Activated CD8-positive, alpha-beta T cell treated with anti-CD3 and anti-CD28 coated beads for 36 hours (primary cell): ENCODE results near the gene PIGQ. TPM values are rescaled to one million over a fixed set of nuclear protein-coding genes. Genes with fewer than 3 reads are reported as not detected.

Experiments used
- ATAC-seq: fragments of 200-7000 bp; cut with Tn5 transposase; one replicate; pipeline ENCODE4 v1.10.0; 2021; ENCODE audit warnings: mild to moderate bottlenecking, moderate library complexity
- CTCF ChIA-PET: fragments of 350-600 bp; sonication (Branson Sonifier 250); formaldehyde crosslinking; loops from one replicate; lab custom pipeline; 2021; ENCODE audit warnings: antibody characterized with exemption; lab: Charles Lee
- POLR2A ChIA-PET: fragments of 350-600 bp; sonication (Branson Sonifier 250); formaldehyde crosslinking; loops from one replicate; lab custom pipeline; 2021; ENCODE audit warnings: antibody characterized with exemption; lab: Charles Lee
- DNase-seq: peaks from one replicate; pipeline ENCODE4 v3.0.0-alpha.2; 2020
- H3K27ac Mint-ChIP-seq: one replicate; pipeline ENCODE4 v1.8.0; 2021; ENCODE audit warnings: mild to moderate bottlenecking, mixed read lengths
- H3K27me3 Mint-ChIP-seq: one replicate; pipeline ENCODE4 v1.8.0; 2021; ENCODE audit warnings: mixed read lengths
- H3K36me3 Mint-ChIP-seq: one replicate; pipeline ENCODE4 v1.8.0; 2021; ENCODE audit warnings: low read depth, mixed read lengths
- H3K4me1 Mint-ChIP-seq: one replicate; pipeline ENCODE4 v1.8.0; 2021; ENCODE audit warnings: low read depth, mixed read lengths
- H3K4me3 Mint-ChIP-seq: one replicate; pipeline ENCODE4 v1.8.0; 2021; ENCODE audit warnings: mild to moderate bottlenecking, moderate library complexity, mixed read lengths
- H3K9me3 Mint-ChIP-seq: one replicate; pipeline ENCODE4 v1.8.0; 2021; ENCODE audit warnings: mixed read lengths
- intact Hi-C: fragments of 100-400 bp; cut with micrococcal nuclease; formaldehyde crosslinking; loops from one replicate; pipeline ENCODE4 v1.10.0; 2022
- total RNA-seq, 2 experiments: library from RNA; stranded (reverse); gene quantifications; one replicate each; pipeline ENCODE4 v1.2.3, GENCODE V29; 2021
- TF ChIP-seq, protein P1 (sequence below): fragments of 200-600 bp; IDR thresholded peaks from one replicate; pipeline ENCODE4 v1.8.0; 2022; ENCODE audit warnings: antibody characterized with exemption, mild to moderate bottlenecking

PIGQ gene
- total RNA-seq, 2 experiments from 2014 or later, result 18.5 to 18.6 TPM

GRCh38 chr16:590815-591200 lies 21.0 kb downstream of the PIGQ start:
- ATAC-seq (no peak), DNase-seq (no peak)
- ChIA-PET POLR2A (interaction anchor here (0.8 to 1.5 kb wide), 2 partner anchors 20 to 46 kb away, joined by 3 to 5 read pairs; partner anchors contain the start of gene METTL26), CTCF (no interaction called here)
- Mint-ChIP-seq H3K27ac (peak overlapping the region; percentile 63), H3K9me3 (no peaks in the 10 kb centered on the region), H3K4me1 (peaks cover 22% of the 10 kb centered on the region), H3K4me3 (peak overlapping the region; percentile 83), H3K27me3 (no peaks in the 10 kb centered on the region), H3K36me3 (peaks cover 13% of the 10 kb centered on the region)
- intact Hi-C loops, result no loop called here
- TF ChIP-seq, protein P1, sequence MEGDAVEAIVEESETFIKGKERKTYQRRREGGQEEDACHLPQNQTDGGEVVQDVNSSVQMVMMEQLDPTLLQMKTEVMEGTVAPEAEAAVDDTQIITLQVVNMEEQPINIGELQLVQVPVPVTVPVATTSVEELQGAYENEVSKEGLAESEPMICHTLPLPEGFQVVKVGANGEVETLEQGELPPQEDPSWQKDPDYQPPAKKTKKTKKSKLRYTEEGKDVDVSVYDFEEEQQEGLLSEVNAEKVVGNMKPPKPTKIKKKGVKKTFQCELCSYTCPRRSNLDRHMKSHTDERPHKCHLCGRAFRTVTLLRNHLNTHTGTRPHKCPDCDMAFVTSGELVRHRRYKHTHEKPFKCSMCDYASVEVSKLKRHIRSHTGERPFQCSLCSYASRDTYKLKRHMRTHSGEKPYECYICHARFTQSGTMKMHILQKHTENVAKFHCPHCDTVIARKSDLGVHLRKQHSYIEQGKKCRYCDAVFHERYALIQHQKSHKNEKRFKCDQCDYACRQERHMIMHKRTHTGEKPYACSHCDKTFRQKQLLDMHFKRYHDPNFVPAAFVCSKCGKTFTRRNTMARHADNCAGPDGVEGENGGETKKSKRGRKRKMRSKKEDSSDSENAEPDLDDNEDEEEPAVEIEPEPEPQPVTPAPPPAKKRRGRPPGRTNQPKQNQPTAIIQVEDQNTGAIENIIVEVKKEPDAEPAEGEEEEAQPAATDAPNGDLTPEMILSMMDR, result no peak

DNA sequence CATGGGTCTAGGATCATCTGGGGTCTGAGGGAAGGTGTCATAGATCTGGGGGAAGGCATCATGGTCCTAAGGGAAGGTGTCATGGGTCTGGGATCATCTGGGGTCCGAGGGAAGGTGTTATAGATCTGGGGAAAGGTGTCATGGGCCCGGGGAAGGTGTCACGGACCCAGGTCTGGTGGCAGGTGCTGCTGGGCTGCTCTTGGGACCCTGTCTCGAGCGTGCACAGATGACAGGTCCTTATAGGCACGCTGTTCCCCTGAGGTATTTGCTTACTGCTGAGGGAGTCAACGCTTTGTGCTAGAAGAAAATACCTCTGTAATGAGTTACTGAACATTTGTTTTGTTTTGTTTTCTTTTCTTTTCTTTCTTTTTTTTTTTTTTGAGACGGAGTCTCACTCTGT lies 21.5 kb downstream of the PIGQ start:
- no peaks in the 10 kb centered on the region for H3K9me3 Mint-ChIP-seq
- TF ChIP-seq, protein P1, result no peak
- peak overlapping the region; percentile 83 for H3K4me3 Mint-ChIP-seq
- H3K4me1 Mint-ChIP-seq, result peaks cover 26% of the 10 kb centered on the region
- ChIA-PET CTCF (no interaction called here), POLR2A (interaction anchor here (1.5 kb wide), 1 partner anchor 45 kb away, joined by 5 read pairs; the partner anchor contains the start of gene METTL26)
- peak overlapping the region; percentile 63 for H3K27ac Mint-ChIP-seq
- no peak for DNase-seq
- peaks cover 13% of the 10 kb centered on the region for H3K36me3 Mint-ChIP-seq
- ATAC-seq, result no peak
- H3K27me3 Mint-ChIP-seq, result no peaks in the 10 kb centered on the region
- intact Hi-C loops, result no loop called here

DNA sequence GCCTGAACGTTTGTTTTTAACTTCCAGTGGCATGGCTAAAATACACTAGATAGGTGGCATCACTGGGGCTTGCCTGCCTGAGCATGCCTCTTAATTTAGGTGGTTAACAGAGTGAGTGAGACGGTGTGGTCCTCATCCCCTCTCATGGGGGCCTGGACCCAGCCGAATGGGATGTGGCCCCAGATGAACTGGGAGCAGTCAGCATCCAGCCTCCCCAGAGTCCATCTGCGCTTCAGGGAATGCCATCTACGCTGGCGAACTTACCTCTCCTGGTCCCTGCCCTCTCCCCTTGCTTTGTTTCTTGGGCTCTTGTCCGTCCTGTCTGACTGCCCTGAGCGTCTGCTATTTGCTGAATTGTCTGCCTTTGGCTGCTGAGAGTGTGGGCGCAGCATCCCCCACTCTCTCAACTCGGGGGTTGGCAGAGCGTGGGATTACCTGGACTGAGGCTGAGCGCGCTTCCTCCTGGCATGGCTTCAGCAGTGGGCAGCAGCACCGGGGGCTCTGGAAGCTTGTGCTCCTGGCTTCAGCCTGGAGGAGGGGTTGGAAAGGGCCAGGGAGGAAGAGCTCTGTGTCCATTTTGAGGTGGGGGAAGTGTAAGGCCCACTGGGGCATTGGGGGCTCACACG lies 22.2 kb downstream of the PIGQ start:
- no peak for ATAC-seq
- H3K9me3 Mint-ChIP-seq, result no peaks in the 10 kb centered on the region
- intact Hi-C loops, result no loop called here
- TF ChIP-seq, protein P1, result no peak
- no peaks in the 10 kb centered on the region for H3K27me3 Mint-ChIP-seq
- peaks cover 13% of the 10 kb centered on the region for H3K36me3 Mint-ChIP-seq
- peaks cover 26% of the 10 kb centered on the region for H3K4me1 Mint-ChIP-seq
- H3K27ac Mint-ChIP-seq, result no peak overlapping the region
- POLR2A ChIA-PET, result no interaction called here
- H3K4me3 Mint-ChIP-seq, result no peak overlapping the region
- CTCF ChIA-PET, result interaction anchor here (0.9 kb wide), 1 partner anchor 45 kb away, joined by 3 read pairs; the partner anchor contains the start of gene METTL26
- DNase-seq, result no peak

DNA sequence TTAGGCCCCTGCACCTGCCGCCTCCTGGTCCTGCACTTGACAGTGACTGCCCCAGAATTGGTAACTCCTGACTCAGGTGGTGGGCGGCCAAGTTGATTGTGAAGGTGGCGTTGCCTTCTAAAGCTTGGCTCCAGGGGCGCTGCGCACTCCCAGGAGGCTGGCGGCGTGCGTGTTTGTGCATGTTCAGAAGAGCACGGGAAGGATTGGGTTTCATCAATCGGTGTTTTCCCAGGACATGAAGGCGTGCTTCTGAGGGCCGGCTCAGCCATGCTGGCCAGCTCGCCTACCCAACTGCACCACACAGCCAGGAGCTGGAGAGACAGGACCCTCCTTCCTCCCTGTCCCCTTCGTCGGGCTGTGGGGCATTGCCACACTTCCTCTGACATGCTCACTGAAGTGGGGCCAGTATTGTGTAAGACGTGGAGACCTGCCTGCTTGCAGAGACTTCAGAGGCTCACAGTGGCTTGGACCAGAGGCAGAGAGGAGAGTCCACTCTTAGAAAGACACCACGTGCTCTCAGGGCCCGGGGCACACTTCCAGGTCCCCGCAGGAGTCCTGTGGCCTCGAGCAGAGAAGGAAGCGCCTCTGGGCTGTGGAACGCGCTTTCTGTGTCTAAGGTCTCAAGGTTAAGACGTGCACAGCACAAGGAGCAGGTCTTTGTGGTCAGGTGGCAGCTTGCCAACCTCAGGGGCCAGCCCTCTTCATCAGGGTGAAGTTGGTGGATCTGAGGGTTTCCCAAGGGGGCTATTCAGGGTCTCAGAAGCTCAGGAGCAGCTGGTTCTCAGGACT lies 22.9 kb downstream of the PIGQ start:
- H3K27ac Mint-ChIP-seq, result no peak overlapping the region
- H3K27me3 Mint-ChIP-seq, result no peaks in the 10 kb centered on the region
- ATAC-seq (no peak), DNase-seq (no peak)
- H3K4me3 Mint-ChIP-seq, result no peak overlapping the region
- CTCF ChIA-PET, result interaction anchor here (0.9 kb wide), 2 partner anchors 22 to 44 kb away, joined by 3 read pairs; partner anchors contain the start of gene METTL26
- intact Hi-C loops, result no loop called here
- H3K36me3 Mint-ChIP-seq, result peaks cover 9% of the 10 kb centered on the region
- POLR2A ChIA-PET, result no interaction called here
- H3K4me1 Mint-ChIP-seq, result peaks cover 22% of the 10 kb centered on the region
- H3K9me3 Mint-ChIP-seq, result no peaks in the 10 kb centered on the region
- TF ChIP-seq, protein P1, result no peak

DNA sequence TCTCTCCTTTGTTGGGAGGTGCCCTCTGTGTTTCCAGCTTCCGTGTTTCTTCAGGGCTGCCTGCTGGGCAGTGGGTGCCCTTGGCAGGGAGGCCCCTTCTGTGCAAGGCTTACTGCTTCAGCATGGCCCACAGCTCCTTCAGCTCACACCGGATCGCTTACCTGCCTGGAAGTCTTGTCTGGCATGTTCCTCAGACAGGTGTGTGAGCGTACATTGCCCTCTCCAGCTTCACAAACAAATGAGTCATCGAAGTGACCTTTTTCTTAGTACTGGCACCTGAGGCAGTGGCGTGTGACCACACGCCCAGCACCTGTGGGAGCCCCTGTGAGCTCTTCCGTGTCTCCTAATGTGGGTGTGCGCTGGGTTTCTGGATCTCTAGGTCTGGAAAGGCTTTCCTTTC lies 23.6 kb downstream of the PIGQ start:
- ChIA-PET CTCF (interaction anchor here (0.9 kb wide), 1 partner anchor 23 kb away, joined by 3 read pairs; no protein-coding TSS in a partner anchor), POLR2A (no interaction called here)
- Mint-ChIP-seq H3K4me3 (no peak overlapping the region), H3K27me3 (no peaks in the 10 kb centered on the region), H3K4me1 (peaks cover 22% of the 10 kb centered on the region), H3K27ac (peak overlapping the region; percentile 12), H3K9me3 (no peaks in the 10 kb centered on the region), H3K36me3 (peaks cover 2% of the 10 kb centered on the region)
- intact Hi-C loops, result no loop called here
- DNase-seq (no peak), ATAC-seq (no peak)
- TF ChIP-seq, protein P1, result no peak
